Mesendoderm (in vitro differentiated cells): Measurements from ENCODE around the gene ENDOV. TPM values are rescaled to one million over a fixed set of nuclear protein-coding genes. Genes with fewer than 3 reads are reported as not detected.

ENCODE experiments used
- DNase-seq: peaks from one replicate; pipeline ENCODE4 v3.0.0; 2013
- H2AK5ac ChIP-seq: 2 replicates; pipeline ENCODE4 v1.6.1; 2013; ENCODE audit warnings: low read length, inconsistent platforms
- H2BK120ac ChIP-seq: 2 replicates; pipeline ENCODE4 v1.6.1; 2013; ENCODE audit warnings: low read depth, mild to moderate bottlenecking, low read length, moderate library complexity, mixed read lengths
- H2BK15ac ChIP-seq: replicated peaks from 2 replicates; pipeline ENCODE4 v1.6.1; 2013; ENCODE audit warnings: low read depth, mild to moderate bottlenecking, moderate library complexity
- H2BK5ac ChIP-seq: 2 replicates; pipeline ENCODE4 v1.6.1; 2013; ENCODE audit warnings: low read length, inconsistent platforms
- H3K18ac ChIP-seq: 2 replicates; pipeline ENCODE4 v1.6.1; 2013; ENCODE audit warnings: mild to moderate bottlenecking, low read length, mixed read lengths
- H3K23ac ChIP-seq: one replicate; pipeline ENCODE4 v1.6.1; 2013; ENCODE audit warnings: low read length
- H3K27ac ChIP-seq: 2 replicates; pipeline ENCODE4 v1.5.1; 2013; ENCODE audit warnings: low read depth, mild to moderate bottlenecking, inconsistent platforms, low read length, moderate library complexity
- H3K27me3 ChIP-seq: 2 replicates; pipeline ENCODE4 v1.6.1; 2013; ENCODE audit warnings: low read length, control low read depth, mild to moderate bottlenecking, inconsistent platforms; ENCODE audit not compliant: insufficient read depth, poor library complexity
- H3K36me3 ChIP-seq: 2 replicates; pipeline ENCODE4 v1.6.1; 2013; ENCODE audit warnings: low read length, inconsistent platforms; ENCODE audit not compliant: control insufficient read depth, insufficient read depth
- H3K4ac ChIP-seq: one replicate; pipeline ENCODE4 v1.6.1; 2013; ENCODE audit warnings: low read depth, mild to moderate bottlenecking, low read length, moderate library complexity
- H3K4me1 ChIP-seq: 2 replicates; pipeline ENCODE4 v1.6.1; 2013; ENCODE audit warnings: low read depth, low read length, inconsistent platforms; ENCODE audit not compliant: control insufficient read depth
- H3K4me2 ChIP-seq: 2 replicates; pipeline ENCODE4 v1.6.1; 2013; ENCODE audit warnings: low read length
- H3K4me3 ChIP-seq: 2 replicates; pipeline ENCODE4 v1.5.1; 2013; ENCODE audit warnings: mild to moderate bottlenecking, low read length
- H3K56ac ChIP-seq: one replicate; pipeline ENCODE4 v1.6.1; 2013; ENCODE audit warnings: low read length
- H3K79me1 ChIP-seq: 2 replicates; pipeline ENCODE4 v1.6.1; 2013; ENCODE audit warnings: low read length, inconsistent platforms
- H3K79me2 ChIP-seq: 2 replicates; pipeline ENCODE4 v1.6.1; 2013; ENCODE audit warnings: mild to moderate bottlenecking, low read length; ENCODE audit not compliant: control insufficient read depth, insufficient read depth
- H3K9ac ChIP-seq: 2 replicates; pipeline ENCODE4 v1.6.1; 2013; ENCODE audit warnings: low read length, inconsistent platforms
- H4K5ac ChIP-seq: one replicate; pipeline ENCODE4 v1.6.1; 2013; ENCODE audit warnings: low read length
- H4K8ac ChIP-seq: one replicate; pipeline ENCODE4 v1.6.1; 2013; ENCODE audit warnings: low read depth, mild to moderate bottlenecking, control low read depth, low read length, moderate library complexity
- WGBS: extraction: QIAGEN DNeasy Blood & Tissue Kit; methylation state at CpG from one replicate; pipeline ENCODE4 v1.1.7; 2013; ENCODE audit warnings: low lambda C conversion rate, missing lambda C conversion rate; ENCODE audit not compliant: insufficient coverage; ENCODE audit errors: extremely low coverage; 5-methylcytosine and 5-hydroxymethylcytosine counted together
- polyA plus RNA-seq, 2 experiments: library from polyadenylated mRNA; stranded (reverse); fragments of 200-250 nt; gene quantifications; one replicate each; pipeline ENCODE4 v1.2.3, GENCODE V29; 2013

ENDOV gene
- 4.7 TPM for polyA plus RNA-seq (2013, experiment 1 of 2)
- polyA plus RNA-seq (2013, experiment 2 of 2), result 5.3 TPM

- WGBS, result no CpG with 5 or more reads among the region's 97 CpGs
- peaks cover 7% of the 10 kb centered on the region for H3K27me3 ChIP-seq
- peak within 1 kb of the TSS; percentile 82 for H3K18ac ChIP-seq
- no peaks in the 10 kb centered on the region for H3K36me3 ChIP-seq
- H3K56ac ChIP-seq, result peak within 1 kb of the TSS; percentile 98
- no peak within 1 kb of the TSS for H2AK5ac ChIP-seq
- no peak within 1 kb of the TSS for H4K8ac ChIP-seq
- H3K79me2 ChIP-seq, result no peaks in the 10 kb centered on the region
- peaks cover 4% of the 10 kb centered on the region for H3K79me1 ChIP-seq
- H3K4me3 ChIP-seq, result peak within 1 kb of the TSS; percentile 96
- H3K9ac ChIP-seq, result peak within 1 kb of the TSS; percentile 93
- DNase-seq, result peak; percentile 96
- no peak within 1 kb of the TSS for H3K23ac ChIP-seq
- H2BK120ac ChIP-seq, result no peak within 1 kb of the TSS
- peak within 1 kb of the TSS; percentile 69 for H3K27ac ChIP-seq
- peak within 1 kb of the TSS; percentile 98 for H3K4me2 ChIP-seq
- peaks cover 2% of the 10 kb centered on the region for H3K4me1 ChIP-seq
- peak within 1 kb of the TSS; percentile 75 for H3K4ac ChIP-seq
- H2BK15ac ChIP-seq, result no peak within 1 kb of the TSS
- H4K5ac ChIP-seq, result no peak within 1 kb of the TSS
- H2BK5ac ChIP-seq, result peak within 1 kb of the TSS; percentile 86
Observed at GRCh38 chr17:80414803-80415625, at the start of gene ENDOV. ENDOV (plus strand) TSS chr17:80415167; CDS start chr17:80415195, 28 bp downstream.

- whole genome bisulfite sequencing, result no CpG with 5 or more reads among the region's 11 CpGs
- H3K4me2 ChIP-seq, result no peak overlapping the region
- H3K79me2 ChIP-seq, result no peaks in the 10 kb centered on the region
- H4K5ac ChIP-seq, result no peak overlapping the region
- H2BK5ac ChIP-seq, result no peak overlapping the region
- H3K27ac ChIP-seq, result no peak overlapping the region
- no peak overlapping the region for H3K9ac ChIP-seq
- no peak overlapping the region for H2BK120ac ChIP-seq
- no peak overlapping the region for H3K18ac ChIP-seq
- no peaks in the 10 kb centered on the region for H3K4me1 ChIP-seq
- H3K4me3 ChIP-seq, result no peak overlapping the region
- no peak overlapping the region for H4K8ac ChIP-seq
- no peak for DNase-seq
- no peak overlapping the region for H3K4ac ChIP-seq
- H3K36me3 ChIP-seq, result peaks cover 6% of the 10 kb centered on the region
- H2AK5ac ChIP-seq, result no peak overlapping the region
- H3K23ac ChIP-seq, result no peak overlapping the region
- H3K27me3 ChIP-seq, result no peaks in the 10 kb centered on the region
- no peak overlapping the region for H3K56ac ChIP-seq
- no peak overlapping the region for H2BK15ac ChIP-seq
- no peaks in the 10 kb centered on the region for H3K79me1 ChIP-seq
Observed at GRCh38 chr17:80365983-80366382, 49.0 kb upstream of the ENDOV start.

GRCh38 chr17:80367503-80367902 is 47.5 kb upstream of the ENDOV start:
- Histone ChIP-seq H3K56ac (no peak overlapping the region), H3K27me3 (no peaks in the 10 kb centered on the region), H3K36me3 (peaks cover 4% of the 10 kb centered on the region), H3K4ac (no peak overlapping the region), H3K4me2 (no peak overlapping the region), H2AK5ac (no peak overlapping the region), H4K5ac (no peak overlapping the region), H2BK5ac (no peak overlapping the region), H3K4me1 (no peaks in the 10 kb centered on the region), H4K8ac (no peak overlapping the region), H2BK120ac (no peak overlapping the region), H3K18ac (no peak overlapping the region), H3K9ac (no peak overlapping the region), H3K27ac (no peak overlapping the region), H2BK15ac (no peak overlapping the region), H3K4me3 (no peak overlapping the region), H3K23ac (no peak overlapping the region), H3K79me1 (no peaks in the 10 kb centered on the region), H3K79me2 (no peaks in the 10 kb centered on the region)
- no CpG with 5 or more reads among the region's 17 CpGs for whole genome bisulfite sequencing
- no peak for DNase-seq

GRCh38 chr17:80371196-80371595 is 43.8 kb upstream of the ENDOV start:
- Histone ChIP-seq H3K79me1 (no peaks in the 10 kb centered on the region), H4K8ac (no peak overlapping the region), H3K23ac (no peak overlapping the region), H3K18ac (no peak overlapping the region), H2BK15ac (no peak overlapping the region), H3K4ac (no peak overlapping the region), H3K4me3 (no peak overlapping the region), H3K27me3 (no peaks in the 10 kb centered on the region), H2BK120ac (no peak overlapping the region), H3K27ac (no peak overlapping the region), H3K4me1 (no peaks in the 10 kb centered on the region), H2AK5ac (no peak overlapping the region), H3K4me2 (no peak overlapping the region), H3K56ac (no peak overlapping the region), H4K5ac (no peak overlapping the region), H3K79me2 (no peaks in the 10 kb centered on the region), H3K9ac (no peak overlapping the region), H3K36me3 (peaks cover 9% of the 10 kb centered on the region), H2BK5ac (no peak overlapping the region)
- no peak for DNase-seq
- WGBS, result no CpG with 5 or more reads among the region's 5 CpGs

- Histone ChIP-seq H3K4ac (no peak overlapping the region), H3K9ac (no peak overlapping the region), H3K27me3 (no peaks in the 10 kb centered on the region), H3K27ac (no peak overlapping the region), H3K79me1 (no peaks in the 10 kb centered on the region), H2AK5ac (no peak overlapping the region), H3K4me2 (no peak overlapping the region), H3K56ac (no peak overlapping the region), H2BK120ac (no peak overlapping the region), H3K23ac (no peak overlapping the region), H4K5ac (no peak overlapping the region), H4K8ac (no peak overlapping the region), H3K18ac (no peak overlapping the region), H3K4me3 (no peak overlapping the region), H3K36me3 (peaks cover 12% of the 10 kb centered on the region), H2BK15ac (no peak overlapping the region), H3K4me1 (no peaks in the 10 kb centered on the region), H3K79me2 (no peaks in the 10 kb centered on the region), H2BK5ac (no peak overlapping the region)
- no CpG with 5 or more reads among the region's 11 CpGs for WGBS
- no peak for DNase-seq
Observed at GRCh38 chr17:80372456-80372855, 42.5 kb upstream of the ENDOV start.
